Type B pancreatic cell (in vitro differentiated cells): Measurements from ENCODE around the gene OXCT2. TPM values are rescaled to one million over a fixed set of nuclear protein-coding genes. Genes with fewer than 3 reads are reported as not detected.

Source experiments
- DNase-seq: peaks from one replicate; pipeline ENCODE4 v3.0.0; 2021; ENCODE audit warnings: mixed read lengths; ENCODE audit not compliant: unreplicated experiment; ENCODE audit errors: extremely low spot score
- H3K27ac Mint-ChIP-seq: 2 replicates; pipeline ENCODE4 v1.8.0; 2021; ENCODE audit warnings: mild to moderate bottlenecking, mixed read lengths
- H3K27me3 Mint-ChIP-seq: 2 replicates; pipeline ENCODE4 v1.8.0; 2021; ENCODE audit warnings: mixed read lengths
- H3K36me3 Mint-ChIP-seq: 2 replicates; pipeline ENCODE4 v1.8.0; 2021; ENCODE audit warnings: mixed read lengths
- H3K4me1 Mint-ChIP-seq: one replicate; pipeline ENCODE4 v1.8.0; 2021; ENCODE audit warnings: mixed read lengths; ENCODE audit not compliant: unreplicated experiment
- H3K4me3 Mint-ChIP-seq: 2 replicates; pipeline ENCODE4 v1.8.0; 2021; ENCODE audit warnings: mild to moderate bottlenecking, mixed read lengths
- H3K9me3 Mint-ChIP-seq: 2 replicates; pipeline ENCODE4 v1.8.0; 2021; ENCODE audit warnings: mixed read lengths
- CTCF ChIP-seq: fragments of 200-600 bp; sonication (generic); conservative IDR thresholded peaks from 2 replicates; pipeline ENCODE4 v1.5.0; 2021; ENCODE audit warnings: antibody characterized with exemption, mild to moderate bottlenecking
- total RNA-seq: library from RNA; stranded (reverse); gene quantifications from 2 replicates; pipeline ENCODE4 v1.2.1, GENCODE V29; 2021; ENCODE audit warnings: low replicate concordance

The OXCT2 gene
- total RNA-seq, 1 donor from 2014 or later: 0.65 TPM

GRCh38 chr1:39729030-39729429 is 42.1 kb downstream of the OXCT2 start:
- Mint-ChIP-seq H3K27me3 (peaks cover 90% of the 10 kb centered on the region), H3K4me3 (no peak overlapping the region), H3K36me3 (no peaks in the 10 kb centered on the region), H3K27ac (no peak overlapping the region), H3K4me1 (no peaks in the 10 kb centered on the region), H3K9me3 (no peaks in the 10 kb centered on the region)
- DNase-seq: no peak
- no peak for TF ChIP-seq CTCF

- peaks cover 82% of the 10 kb centered on the region for H3K27me3 Mint-ChIP-seq
- no peak for TF ChIP-seq CTCF
- H3K9me3 Mint-ChIP-seq: no peaks in the 10 kb centered on the region
- H3K36me3 Mint-ChIP-seq: no peaks in the 10 kb centered on the region
- no peak overlapping the region for H3K27ac Mint-ChIP-seq
- H3K4me3 Mint-ChIP-seq: no peak overlapping the region
- no peaks in the 10 kb centered on the region for H3K4me1 Mint-ChIP-seq
- no peak for DNase-seq
These were observed 43.2 kb downstream of the OXCT2 start for GRCh38 chr1:39727932-39728317.

- Mint-ChIP-seq H3K4me1 (no peaks in the 10 kb centered on the region), H3K27ac (no peak overlapping the region), H3K4me3 (no peak overlapping the region), H3K9me3 (no peaks in the 10 kb centered on the region), H3K27me3 (peaks cover 83% of the 10 kb centered on the region), H3K36me3 (no peaks in the 10 kb centered on the region)
- no peak for DNase-seq
- TF ChIP-seq CTCF: no peak
These were observed 43.8 kb downstream of the OXCT2 start for GRCh38 chr1:39727221-39727931.

GRCh38 chr1:39726600-39726999 is 44.5 kb downstream of the OXCT2 start:
- Mint-ChIP-seq H3K9me3 (no peaks in the 10 kb centered on the region), H3K27me3 (peaks cover 89% of the 10 kb centered on the region), H3K36me3 (no peaks in the 10 kb centered on the region), H3K4me3 (no peak overlapping the region), H3K27ac (no peak overlapping the region), H3K4me1 (no peaks in the 10 kb centered on the region)
- TF ChIP-seq CTCF: no peak
- no peak for DNase-seq

- H3K36me3 Mint-ChIP-seq: no peaks in the 10 kb centered on the region
- no peak for TF ChIP-seq CTCF
- H3K4me1 Mint-ChIP-seq: peaks cover 4% of the 10 kb centered on the region
- no peak overlapping the region for H3K4me3 Mint-ChIP-seq
- H3K27me3 Mint-ChIP-seq: peaks cover 82% of the 10 kb centered on the region
- H3K9me3 Mint-ChIP-seq: no peaks in the 10 kb centered on the region
- H3K27ac Mint-ChIP-seq: no peak overlapping the region
- no peak for DNase-seq
These were observed 48.7 kb downstream of the OXCT2 start for GRCh38 chr1:39722495-39722894.

- TF ChIP-seq CTCF: no peak
- Mint-ChIP-seq H3K4me3 (no peak overlapping the region), H3K4me1 (peaks cover 4% of the 10 kb centered on the region), H3K27me3 (peaks cover 82% of the 10 kb centered on the region), H3K36me3 (no peaks in the 10 kb centered on the region), H3K27ac (no peak overlapping the region), H3K9me3 (no peaks in the 10 kb centered on the region)
- no peak for DNase-seq
These were observed 49.5 kb downstream of the OXCT2 start for GRCh38 chr1:39721664-39722063.
